ENCODE measurements around the gene CT55. TPM values are rescaled to one million over a fixed set of nuclear protein-coding genes. Genes with fewer than 3 reads are reported as not detected.

Gene CT55
- total RNA-seq, result not detected in 2 replicates

GRCh38 chrX:135170877-135171519, at the start of gene CT55:
CT55 (minus strand) TSS chrX:135171398; CDS start chrX:135171171, 227 bp downstream.

GRCh38 chrX:135120056-135120576, 51.1 kb downstream of the CT55 start, which contains the start of gene ETDB:
ETDB (minus strand) TSS chrX:135120526; CDS start chrX:135119261, 1,265 bp downstream.

Other genes starting within 250 kb of the CT55 start
- gene SMIM10, start 180.4 kb downstream of the CT55 start, total RNA-seq, result 11.4 and 14.3 TPM in 2 replicates
- 18.3 and 21.0 TPM in 2 replicates for gene RTL8B, start 148.9 kb downstream of the CT55 start, total RNA-seq
- 190 and 221 TPM in 2 replicates for gene RTL8C, start 139.0 kb downstream of the CT55 start, total RNA-seq
- gene RTL8A, start 119.3 kb downstream of the CT55 start, total RNA-seq, result 38.4 and 45.4 TPM in 2 replicates
- gene SMIM10L2B, start 72.7 kb downstream of the CT55 start, total RNA-seq, result 1.8 and 1.9 TPM in 2 replicates
- gene ETDB, start 50.9 kb downstream of the CT55 start, total RNA-seq, result not detected in 2 replicates
- gene ETDA, start 80.7 kb upstream of the CT55 start, total RNA-seq, result not detected in 2 replicates
- not detected in 2 replicates for gene ETDC, start 138.1 kb upstream of the CT55 start, total RNA-seq
- gene ZNF75D, start 172.7 kb upstream of the CT55 start, total RNA-seq, result 3.9 and 4.0 TPM in 2 replicates
- gene ZNF449, start 173.4 kb upstream of the CT55 start, total RNA-seq, result 5.1 and 5.4 TPM in 2 replicates

Data from bronchus fibroblast of lung (primary cell).